Cortex of kidney (tissue), 1 donor: Measurements from ENCODE around the gene TGFBI.

Experiments used
- DNase-seq: peaks from one replicate; lab custom pipeline; 2025; lab: John Stamatoyannopoulos, UW

Gene TGFBI

DNA sequence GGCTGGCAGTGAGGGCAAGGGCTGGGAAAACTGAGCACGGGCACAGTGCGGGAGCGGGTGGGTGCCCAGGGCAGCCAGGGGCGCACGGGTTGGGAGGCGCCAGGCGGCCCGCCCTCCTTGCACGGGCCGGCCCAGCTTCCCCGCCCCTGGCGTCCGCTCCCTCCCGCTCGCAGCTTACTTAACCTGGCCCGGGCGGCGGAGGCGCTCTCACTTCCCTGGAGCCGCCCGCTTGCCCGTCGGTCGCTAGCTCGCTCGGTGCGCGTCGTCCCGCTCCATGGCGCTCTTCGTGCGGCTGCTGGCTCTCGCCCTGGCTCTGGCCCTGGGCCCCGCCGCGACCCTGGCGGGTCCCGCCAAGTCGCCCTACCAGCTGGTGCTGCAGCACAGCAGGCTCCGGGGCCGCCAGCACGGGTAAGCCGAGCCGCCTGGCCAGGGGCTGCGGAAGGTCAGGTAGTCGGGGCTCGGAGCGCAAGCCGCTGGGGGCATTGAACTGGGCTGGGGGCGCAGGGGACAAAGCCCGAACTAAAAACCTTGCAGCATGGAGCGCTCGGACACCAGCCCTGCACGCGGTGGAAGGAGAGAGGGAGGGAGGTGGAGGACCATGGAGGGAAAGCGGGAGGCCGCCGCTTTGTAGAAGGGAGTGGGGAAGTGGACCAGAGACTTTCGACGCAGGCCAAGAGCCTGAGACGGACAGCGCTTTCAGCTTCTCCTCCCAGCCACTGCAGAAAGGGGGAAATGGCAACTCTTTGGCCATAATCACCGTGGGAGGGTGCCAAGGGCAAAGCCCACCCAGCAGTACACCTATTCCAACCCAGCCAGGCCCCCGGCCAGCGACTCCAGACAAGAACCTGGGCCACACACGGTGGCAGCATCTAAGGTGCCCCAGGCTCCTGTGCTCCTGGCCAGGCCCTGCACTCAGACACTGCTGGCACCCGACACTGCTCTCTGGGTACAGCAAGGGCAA is at the start of gene TGFBI:
Gene TGFBI (plus strand): TSS at position 207 of the 961 bp plus-strand sequence. CDS start 68 bp downstream, at position 275.
- DNase-seq, result no peak

- no peak for DNase-seq
Measured at GRCh38 chr5:135978993-135979392, 49.8 kb upstream of the TGFBI start.

GRCh38 chr5:135979510-135979909 is 49.3 kb upstream of the TGFBI start:
- DNase-seq, result no peak

DNA sequence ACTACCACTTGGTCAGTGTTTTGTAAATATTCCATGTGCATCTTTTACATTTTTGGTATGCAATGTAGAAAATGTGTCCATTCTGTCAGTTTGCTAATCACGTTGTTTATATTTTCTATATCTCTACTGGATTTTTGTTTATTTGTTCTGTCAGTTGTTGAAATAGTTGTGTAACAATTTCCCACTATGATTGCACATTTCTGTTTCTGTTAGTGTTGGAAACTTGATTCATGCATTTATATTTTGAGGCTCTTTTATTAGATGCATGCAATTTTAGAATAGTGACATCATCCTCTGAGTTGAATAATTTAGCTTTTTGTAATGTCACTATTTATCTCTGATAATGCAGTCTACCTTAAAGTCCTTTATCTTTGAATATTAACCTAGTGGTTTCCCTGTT is 48.2 kb upstream of the TGFBI start:
- no peak for DNase-seq

DNA sequence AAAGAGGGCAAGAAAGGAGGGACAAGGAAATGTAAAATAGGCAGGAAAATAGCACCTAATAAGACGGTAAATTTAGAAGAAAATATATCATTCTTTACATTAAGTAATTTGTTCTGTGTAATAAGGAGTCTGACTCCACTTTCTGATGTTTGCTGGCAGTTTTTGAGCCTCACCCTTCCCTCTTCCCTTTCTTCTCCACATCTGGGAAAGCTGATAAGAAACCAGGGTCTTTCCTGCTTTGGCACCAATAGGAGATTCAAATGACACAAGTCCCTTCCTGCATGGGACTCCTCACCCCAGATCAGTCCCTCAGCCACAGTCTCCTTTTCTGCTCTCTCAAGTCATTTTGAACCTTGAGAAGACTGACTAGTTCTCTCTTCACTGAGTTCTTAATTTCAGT is 42.8 kb upstream of the TGFBI start:
- DNase-seq, result no peak

DNA sequence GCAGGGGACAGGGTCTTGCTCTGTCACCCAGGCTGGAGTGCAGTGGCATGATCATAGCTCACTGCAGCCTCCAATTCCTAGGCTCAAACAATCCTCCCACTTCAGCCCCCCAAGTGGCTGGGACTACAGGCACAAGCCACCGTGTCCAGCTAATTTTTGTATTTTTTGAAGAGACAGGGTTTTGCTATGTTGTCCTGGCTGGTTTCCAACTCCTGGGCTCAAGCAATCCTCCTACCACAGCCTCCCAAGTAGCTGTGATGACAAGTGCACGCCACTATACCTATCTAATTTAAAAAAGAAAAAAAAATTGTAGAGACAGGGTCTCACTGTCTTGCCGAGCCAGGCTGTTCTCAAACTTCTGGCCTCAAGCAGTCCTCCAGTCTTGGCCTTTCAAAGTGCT is 42.4 kb upstream of the TGFBI start:
- DNase-seq, result no peak

- no peak for DNase-seq
Measured at GRCh38 chr5:135986891-135987401, 41.8 kb upstream of the TGFBI start.

GRCh38 chr5:135988546-135988945 is 40.2 kb upstream of the TGFBI start:
- no peak for DNase-seq

GRCh38 chr5:135989686-135990085 is 39.1 kb upstream of the TGFBI start:
- no peak for DNase-seq

- DNase-seq, result no peak
Measured at GRCh38 chr5:135990528-135991255, 38.1 kb upstream of the TGFBI start.

GRCh38 chr5:135991429-135991828 is 37.4 kb upstream of the TGFBI start:
- DNase-seq, result no peak

DNA sequence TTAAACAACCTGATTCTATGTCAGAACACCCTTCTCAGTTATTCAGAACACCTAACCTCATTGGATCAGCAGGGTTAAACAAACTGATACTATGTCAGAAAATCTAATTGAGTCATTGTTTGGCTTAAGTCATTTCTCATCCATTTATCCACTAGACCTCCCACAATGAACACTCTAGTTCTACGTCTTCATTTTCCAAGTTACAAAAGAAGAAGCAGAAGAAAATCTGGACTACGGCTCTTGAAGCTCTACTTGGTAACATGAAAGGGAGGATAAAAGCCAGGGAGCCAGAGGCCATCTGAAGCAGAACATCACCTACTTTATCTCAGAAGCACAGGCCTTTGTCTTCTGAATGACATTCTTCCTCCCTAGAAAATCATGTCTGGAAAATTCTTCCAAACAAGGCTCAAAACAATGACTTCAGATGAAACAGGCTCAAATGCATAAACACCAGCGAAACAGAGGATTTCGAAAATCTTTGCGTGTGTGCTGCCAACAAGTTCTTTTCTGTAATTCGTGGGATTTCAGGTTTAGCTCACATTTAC is 35.4 kb upstream of the TGFBI start:
- no peak for DNase-seq

GRCh38 chr5:135993880-135994636 is 34.7 kb upstream of the TGFBI start:
- DNase-seq, result no peak

DNA sequence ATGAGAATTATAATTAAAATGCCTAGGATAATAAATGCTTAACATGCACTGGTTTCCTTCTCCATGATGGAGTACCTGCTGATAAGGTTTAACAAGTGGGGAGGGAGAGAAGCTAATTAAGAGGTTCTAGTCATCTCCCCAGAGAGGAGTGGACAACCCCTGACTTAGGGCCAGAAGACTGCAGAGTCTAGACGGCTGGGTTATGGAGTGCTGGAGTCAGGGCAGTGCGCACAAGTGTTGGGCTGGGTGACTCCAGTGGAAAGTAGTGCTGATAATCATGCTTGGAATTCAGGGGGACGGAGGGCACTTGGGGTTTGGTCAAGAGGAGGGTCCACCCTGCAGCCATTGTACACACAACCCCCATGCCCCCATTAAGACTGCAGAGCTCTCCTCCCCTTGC is 32.8 kb upstream of the TGFBI start:
- DNase-seq, result no peak

DNA sequence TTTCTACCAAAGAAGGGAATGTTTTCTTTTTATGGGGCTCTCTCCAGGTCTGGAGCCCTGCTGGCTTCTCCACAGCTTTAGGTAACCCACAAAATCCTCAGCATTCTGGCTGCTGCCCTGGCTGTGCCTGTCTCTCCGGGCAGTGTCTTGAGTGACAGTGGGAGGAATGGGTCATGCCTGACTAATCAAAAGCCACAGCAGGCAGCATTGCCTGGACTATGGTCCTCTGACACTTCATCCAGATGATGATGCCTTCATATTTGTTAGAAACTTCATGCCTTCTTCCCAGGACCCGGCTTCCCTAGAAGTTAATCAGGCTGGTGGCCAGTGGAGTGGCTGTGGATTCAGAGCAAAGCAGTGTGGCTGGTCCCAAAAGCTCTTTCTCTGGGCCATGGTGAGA is 32.2 kb upstream of the TGFBI start:
- DNase-seq, result no peak

GRCh38 chr5:135997673-135998335 is 31.0 kb upstream of the TGFBI start:
- DNase-seq, result no peak

DNA sequence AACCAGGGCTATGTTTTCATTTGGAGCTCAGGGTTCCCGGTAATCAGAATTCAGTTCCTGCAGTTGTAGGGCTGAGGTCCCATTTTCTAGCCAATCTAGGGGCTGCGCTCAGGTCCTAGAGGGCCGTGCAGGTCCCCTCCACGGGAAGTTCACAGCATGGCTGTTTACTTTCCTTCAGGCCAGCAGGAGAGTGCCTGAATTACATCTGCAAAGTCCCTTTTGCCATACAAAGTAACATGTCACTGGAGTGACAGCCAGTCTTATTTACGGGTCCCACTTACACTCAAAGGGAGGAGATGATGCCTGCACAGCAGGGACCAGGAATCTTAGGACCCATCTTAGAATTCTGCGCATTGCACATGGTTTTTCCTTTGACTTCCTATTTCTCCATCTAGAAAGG is 29.9 kb upstream of the TGFBI start:
- DNase-seq, result no peak

GRCh38 chr5:135999406-136000139 is 29.2 kb upstream of the TGFBI start:
- no peak for DNase-seq

- DNase-seq, result no peak
Measured at GRCh38 chr5:136000147-136000546, 28.6 kb upstream of the TGFBI start.

- no peak for DNase-seq
Measured at GRCh38 chr5:136000932-136001331, 27.9 kb upstream of the TGFBI start.
